Adipocyte (in vitro differentiated cells): ENCODE data around the gene HIRA.
"Not testable (repeated sequence)": the region's sequence is repeated elsewhere in the genome, so short reads cannot be mapped to it uniquely, and the experiment has no call there.

Experiments
- DNase-seq: peaks from one replicate; pipeline ENCODE4 v3.0.0-alpha.2; 2015; ENCODE audit warnings: low read depth
- H3K27me3 ChIP-seq: replicated peaks from 2 replicates; pipeline ENCODE4 v1.7.0; 2013; ENCODE audit warnings: mild to moderate bottlenecking, low read length, moderate library complexity; ENCODE audit not compliant: control insufficient read depth, insufficient read depth
- H3K36me3 ChIP-seq: 2 replicates; pipeline ENCODE4 v1.7.0; 2013; ENCODE audit warnings: low read length, mild to moderate bottlenecking, moderate library complexity; ENCODE audit not compliant: control insufficient read depth, insufficient read depth, severe bottlenecking
- H3K4me1 ChIP-seq: 2 replicates; pipeline ENCODE4 v1.7.0; 2013; ENCODE audit warnings: mild to moderate bottlenecking, low read length, moderate library complexity; ENCODE audit not compliant: control insufficient read depth, insufficient read depth
- H3K4me3 ChIP-seq: 2 replicates; pipeline ENCODE4 v1.7.0; 2013; ENCODE audit warnings: mild to moderate bottlenecking, low read length, moderate library complexity
- H3K9ac ChIP-seq: 2 replicates; pipeline ENCODE4 v1.7.0; 2013; ENCODE audit warnings: mild to moderate bottlenecking, low read length, moderate library complexity
- H3K9me3 ChIP-seq: 2 replicates; pipeline ENCODE4 v1.7.0; 2013; ENCODE audit warnings: mild to moderate bottlenecking, low read length, moderate library complexity; ENCODE audit not compliant: control insufficient read depth

Gene HIRA

GRCh38 chr22:19329454-19329853 is 102.1 kb downstream of the HIRA start:
- H3K36me3 ChIP-seq, result peaks cover 55% of the 10 kb centered on the region
- DNase-seq, result no peak
- H3K9me3 ChIP-seq, result peaks cover 6% of the 10 kb centered on the region
- no peak overlapping the region for H3K9ac ChIP-seq
- no peaks in the 10 kb centered on the region for H3K27me3 ChIP-seq
- peaks cover 10% of the 10 kb centered on the region for H3K4me1 ChIP-seq
- H3K4me3 ChIP-seq, result no peak overlapping the region

DNA sequence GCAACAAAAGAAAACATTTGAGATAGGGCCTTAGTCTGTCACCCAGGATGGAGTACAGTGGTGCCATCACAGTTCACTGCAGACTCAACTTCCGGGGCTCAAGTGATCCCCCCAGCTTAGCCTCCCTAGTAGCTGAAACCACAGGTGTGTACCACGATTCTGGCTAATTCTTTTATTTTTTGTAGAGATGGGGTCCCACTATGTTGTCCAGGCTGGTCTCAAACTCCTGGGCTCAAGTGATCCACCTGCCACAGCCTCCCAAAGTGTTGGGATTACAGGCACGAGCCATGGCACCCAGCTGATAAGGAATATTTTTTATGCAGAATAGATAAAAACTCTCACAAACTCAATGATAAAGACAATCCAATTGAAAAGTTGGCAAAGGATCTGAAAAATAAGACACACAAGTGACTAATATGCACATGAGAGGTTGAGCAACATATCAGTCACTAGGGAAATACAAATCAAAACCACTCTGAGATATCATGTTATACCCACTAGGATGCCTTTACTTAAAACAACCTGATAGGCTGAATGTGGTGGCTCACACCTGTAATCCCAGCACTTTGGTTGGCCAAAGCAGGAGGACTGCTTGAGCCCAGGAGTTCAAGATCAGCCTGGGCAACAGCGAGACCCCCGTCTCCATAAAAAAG is 106.1 kb downstream of the HIRA start:
- no peak overlapping the region for H3K9ac ChIP-seq
- H3K4me1 ChIP-seq, result peaks cover 10% of the 10 kb centered on the region
- H3K36me3 ChIP-seq, result peaks cover 20% of the 10 kb centered on the region
- H3K27me3 ChIP-seq, result no peaks in the 10 kb centered on the region
- DNase-seq, result no peak
- H3K4me3 ChIP-seq, result no peak overlapping the region
- no peaks in the 10 kb centered on the region for H3K9me3 ChIP-seq

DNA sequence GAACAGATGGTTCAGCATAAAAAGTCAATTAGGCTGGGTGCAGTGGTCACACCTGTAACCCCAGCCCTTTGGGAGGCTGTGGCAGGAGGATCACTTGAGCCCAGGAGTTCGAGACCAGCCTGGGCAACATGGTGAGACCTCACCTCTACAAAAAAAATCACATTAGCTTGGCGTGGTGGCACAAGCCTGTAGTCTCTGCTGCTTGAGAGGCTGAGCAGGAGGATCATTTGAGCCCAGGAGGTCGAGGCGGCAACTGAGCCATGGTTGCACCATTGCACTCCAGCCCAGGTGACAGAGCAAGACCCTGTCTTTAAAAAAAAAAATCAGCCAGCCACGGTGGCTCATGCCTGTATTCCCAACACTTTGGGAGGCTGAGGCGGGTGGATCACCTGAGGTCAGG is 108.1 kb downstream of the HIRA start:
- H3K9me3 ChIP-seq, H3K36me3 ChIP-seq, H3K4me3 ChIP-seq, DNase-seq, H3K27me3 ChIP-seq, H3K9ac ChIP-seq: not testable (repeated sequence)
- H3K4me1 ChIP-seq, result peaks cover 10% of the 10 kb centered on the region

DNA sequence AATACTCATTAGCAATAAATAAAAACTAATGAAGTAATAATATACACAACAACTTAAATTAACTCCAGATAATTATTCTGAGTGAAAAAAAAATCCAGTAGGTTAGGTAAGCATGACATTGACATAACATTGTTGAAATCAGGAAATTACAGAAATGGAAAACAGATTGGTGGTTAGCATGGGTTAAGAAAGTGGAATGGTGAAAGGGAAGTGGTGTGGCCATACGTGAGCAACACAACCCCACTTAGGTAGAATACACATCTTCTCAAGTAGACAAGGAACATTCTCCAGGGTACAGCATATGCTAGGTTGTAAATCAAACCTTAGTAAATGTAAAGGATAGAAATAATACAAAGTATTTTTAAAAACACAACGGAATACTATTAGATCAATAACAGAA is 109.8 kb downstream of the HIRA start:
- no peak for DNase-seq
- peaks cover 10% of the 10 kb centered on the region for H3K4me1 ChIP-seq
- no peaks in the 10 kb centered on the region for H3K27me3 ChIP-seq
- peaks cover 14% of the 10 kb centered on the region for H3K9me3 ChIP-seq
- H3K36me3 ChIP-seq, result no peaks in the 10 kb centered on the region
- H3K4me3 ChIP-seq, result no peak overlapping the region
- H3K9ac ChIP-seq, result no peak overlapping the region

- H3K4me1 ChIP-seq, H3K36me3 ChIP-seq: not testable (repeated sequence)
- peaks cover 23% of the 10 kb centered on the region for H3K9me3 ChIP-seq
These were observed 111.4 kb downstream of the HIRA start for GRCh38 chr22:19320136-19320535.

DNA sequence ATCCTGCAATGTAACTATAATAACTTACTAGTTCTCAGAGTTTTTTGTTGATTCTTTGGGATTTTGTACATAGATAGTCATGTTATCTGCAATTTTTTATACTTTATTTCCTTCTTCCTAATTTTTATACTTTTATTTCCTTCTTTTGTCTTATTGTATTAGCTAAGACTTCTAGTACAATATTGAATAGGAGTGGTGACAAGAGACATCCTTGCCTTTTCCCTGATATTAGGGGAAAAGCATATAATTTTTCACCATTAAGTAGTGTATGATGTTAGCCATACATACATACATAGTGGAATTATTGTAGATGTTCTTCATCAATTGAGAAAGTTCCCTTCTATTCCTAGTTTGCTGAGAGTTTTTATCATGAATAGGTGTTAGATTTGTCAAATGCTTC is 112.3 kb downstream of the HIRA start:
- H3K4me1 ChIP-seq, result no peaks in the 10 kb centered on the region
- H3K36me3 ChIP-seq, result no peaks in the 10 kb centered on the region
- no peaks in the 10 kb centered on the region for H3K27me3 ChIP-seq
- no peak overlapping the region for H3K4me3 ChIP-seq
- H3K9ac ChIP-seq, result no peak overlapping the region
- peaks cover 23% of the 10 kb centered on the region for H3K9me3 ChIP-seq
- no peak for DNase-seq

More at GRCh38 chr22:19320136-19320535, 111.4 kb downstream of the HIRA start:
- not testable (repeated sequence) for H3K4me3 ChIP-seq, H3K27me3 ChIP-seq, H3K9ac ChIP-seq, DNase-seq

DNA sequence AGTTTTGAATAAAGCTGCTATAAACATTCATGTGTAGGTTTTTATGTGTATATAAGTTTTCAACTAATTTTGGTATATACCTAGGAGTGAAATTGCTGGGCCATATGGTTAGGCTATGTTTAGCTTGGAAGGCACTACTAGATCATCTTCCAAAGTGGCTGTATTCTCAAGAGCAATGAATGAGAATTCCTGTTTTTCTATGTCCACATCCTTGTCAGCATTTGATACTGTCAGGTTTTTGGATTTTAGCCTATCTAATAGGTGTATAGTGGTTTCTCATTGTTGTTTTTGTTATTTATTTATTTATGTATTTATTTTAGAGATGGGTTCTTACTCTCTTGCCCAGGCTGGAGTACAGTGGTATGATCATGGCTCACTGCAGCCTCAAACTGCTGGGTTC is 113.7 kb downstream of the HIRA start:
- peaks cover 23% of the 10 kb centered on the region for H3K9me3 ChIP-seq
- no peak overlapping the region for H3K9ac ChIP-seq
- no peaks in the 10 kb centered on the region for H3K27me3 ChIP-seq
- no peaks in the 10 kb centered on the region for H3K4me1 ChIP-seq
- no peak for DNase-seq
- no peaks in the 10 kb centered on the region for H3K36me3 ChIP-seq
- H3K4me3 ChIP-seq, result no peak overlapping the region

DNA sequence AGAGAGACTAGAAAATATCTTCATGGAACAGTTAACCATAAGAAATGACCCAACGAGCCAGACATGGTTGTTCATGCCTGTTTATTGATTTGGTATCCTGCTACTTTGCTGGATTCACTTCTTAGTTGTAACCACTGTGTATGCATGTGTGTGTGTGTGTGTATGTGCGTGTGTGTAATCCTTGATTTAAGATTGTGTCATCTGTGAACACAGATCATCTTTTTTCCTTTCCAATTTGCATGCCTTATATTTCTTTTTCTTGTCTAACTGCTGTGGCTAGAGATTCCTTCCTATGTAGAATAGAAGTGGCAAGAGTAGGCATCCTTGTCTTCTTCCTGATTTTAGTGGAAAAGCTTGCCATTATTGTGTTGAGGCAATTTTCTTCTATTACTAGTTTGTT is 123.7 kb downstream of the HIRA start:
- Histone ChIP-seq H3K4me1 (no peaks in the 10 kb centered on the region), H3K36me3 (no peaks in the 10 kb centered on the region), H3K9me3 (no peaks in the 10 kb centered on the region), H3K4me3 (no peak overlapping the region), H3K9ac (no peak overlapping the region), H3K27me3 (no peaks in the 10 kb centered on the region)
- no peak for DNase-seq

DNA sequence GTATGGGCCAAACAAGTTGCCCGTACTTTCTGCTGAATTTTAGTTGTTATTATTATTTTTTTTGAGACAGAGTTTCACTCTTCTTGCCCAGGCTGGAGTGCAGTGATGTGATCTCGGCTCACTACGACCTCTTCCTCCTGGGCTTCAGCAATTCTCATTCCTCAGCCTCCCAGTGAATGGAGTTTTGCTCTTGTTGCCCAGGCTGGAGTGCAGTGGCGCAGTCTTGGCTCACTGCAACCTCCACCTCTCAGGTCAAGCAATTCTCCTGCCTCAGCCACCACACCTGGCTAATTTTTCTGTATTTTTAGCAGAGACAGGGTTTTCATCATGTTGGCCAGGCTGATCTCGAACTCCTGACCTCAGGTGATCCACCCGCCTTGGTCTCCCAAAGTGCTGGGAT is 125.0 kb downstream of the HIRA start:
- DNase-seq, H3K9me3 ChIP-seq, H3K4me1 ChIP-seq, H3K4me3 ChIP-seq, H3K36me3 ChIP-seq, H3K27me3 ChIP-seq, H3K9ac ChIP-seq: not testable (repeated sequence)

GRCh38 chr22:19304547-19304946 is 127.0 kb downstream of the HIRA start:
- H3K9me3 ChIP-seq, result no peaks in the 10 kb centered on the region
- H3K4me1 ChIP-seq, result no peaks in the 10 kb centered on the region
- no peaks in the 10 kb centered on the region for H3K27me3 ChIP-seq

GRCh38 chr22:19303785-19304184 is 127.7 kb downstream of the HIRA start:
- Histone ChIP-seq H3K36me3 (no peaks in the 10 kb centered on the region), H3K9ac (no peak overlapping the region), H3K4me1 (no peaks in the 10 kb centered on the region), H3K4me3 (no peak overlapping the region), H3K9me3 (no peaks in the 10 kb centered on the region), H3K27me3 (no peaks in the 10 kb centered on the region)
- DNase-seq, result no peak

More at GRCh38 chr22:19304547-19304946, 127.0 kb downstream of the HIRA start:
- Histone ChIP-seq H3K9ac (no peak overlapping the region), H3K4me3 (no peak overlapping the region), H3K36me3 (no peaks in the 10 kb centered on the region)
- no peak for DNase-seq

DNA sequence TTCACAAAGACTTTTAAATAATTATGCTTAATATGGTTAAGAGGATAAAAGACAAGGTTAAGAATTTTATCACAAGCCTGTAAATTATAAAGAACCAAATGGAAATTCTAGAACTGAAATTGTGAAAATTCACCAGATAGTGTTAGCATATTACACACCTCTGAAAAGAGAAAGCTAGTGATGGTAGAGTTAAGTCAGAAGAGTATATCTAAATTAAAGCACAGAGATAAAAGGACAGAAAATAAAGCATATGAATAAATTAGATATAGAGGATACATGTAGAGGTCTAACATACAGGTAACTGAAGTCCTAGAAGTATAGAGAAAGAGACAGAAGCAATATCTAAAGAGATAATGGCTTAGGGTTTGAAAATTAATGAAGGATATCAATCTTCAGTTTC is 135.8 kb downstream of the HIRA start:
- Histone ChIP-seq H3K9me3 (no peaks in the 10 kb centered on the region), H3K27me3 (no peaks in the 10 kb centered on the region), H3K4me3 (no peak overlapping the region), H3K9ac (no peak overlapping the region), H3K36me3 (no peaks in the 10 kb centered on the region), H3K4me1 (peaks cover 39% of the 10 kb centered on the region)
- DNase-seq, result no peak
